ENCODE measurements around the gene IL27RA. TPM values are rescaled to one million over a fixed set of nuclear protein-coding genes. Genes with fewer than 3 reads are reported as not detected.

IL27RA gene
- total and polyA plus RNA-seq, 2 donors (not counting 1 experiment from before 2014, with no cell fraction given): 36.2 to 38.6 TPM

DNA sequence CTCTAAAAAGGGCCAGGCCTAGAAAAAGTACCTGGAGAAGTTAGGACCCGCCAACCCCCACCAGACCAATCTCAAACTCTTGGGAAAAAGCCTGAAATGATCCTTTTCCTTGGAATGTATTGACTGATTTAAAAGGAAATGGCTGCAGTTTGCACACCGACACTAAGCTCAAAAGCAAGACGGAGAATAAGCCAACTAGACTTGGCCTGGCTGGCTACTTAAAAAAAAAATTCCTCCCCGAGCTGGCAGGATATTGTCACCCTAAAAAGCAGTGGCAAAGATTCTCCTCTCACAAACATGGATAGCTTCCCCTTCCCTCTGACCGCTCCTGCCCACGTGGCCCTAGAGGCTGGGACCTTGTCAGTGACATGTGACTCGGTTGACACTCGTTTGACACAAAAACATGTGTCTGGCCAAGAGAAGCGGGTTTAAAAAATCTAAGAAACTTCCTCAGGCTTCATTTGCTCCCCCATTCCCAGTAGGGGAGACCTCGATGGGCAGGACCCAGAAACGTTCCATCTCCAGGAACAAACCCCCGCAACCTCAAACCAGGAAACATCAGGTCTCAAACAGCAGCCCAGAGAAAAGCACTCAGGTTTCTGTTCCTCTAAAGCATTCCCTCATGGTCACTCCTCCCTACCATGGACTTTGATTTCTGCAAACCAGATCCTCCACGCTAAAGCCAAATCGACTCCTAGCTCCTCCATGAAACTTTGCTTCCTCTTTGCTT lies 26.8 kb upstream of the IL27RA start:
- WGBS (ENCODE audit: insufficient coverage): 6% methylated on average over 9 of the region's 14 CpGs
- H3K36me3 ChIP-seq (replicated peaks in 1 of 2; ENCODE audit: control extremely low read depth in 1 of 2, control insufficient read depth in 1 of 2, extremely low read depth in 1 of 2, insufficient read depth in 2 of 2, low read length in 1 of 2): no peaks in the 10 kb centered on the region
- H3K4me1 Mint-ChIP-seq: peaks cover 61% of the 10 kb centered on the region
- H3K27ac Mint-ChIP-seq: peak overlapping the region; percentile 95
- no peak overlapping the region for H2AFZ ChIP-seq (ENCODE audit: insufficient read depth, low read depth, low read length, poor library complexity, severe bottlenecking)
- H3K79me2 ChIP-seq (ENCODE audit: control insufficient read depth, insufficient read depth, low read length): peaks cover 25% of the 10 kb centered on the region
- no peaks in the 10 kb centered on the region for H3K9me3 ChIP-seq (ENCODE audit: control extremely low read depth in 1 of 3, control insufficient read depth in 2 of 3, insufficient read depth in 1 of 3, low read length in 2 of 3)
- H3K9ac ChIP-seq (ENCODE audit: low read length): peak overlapping the region; percentile 100
- H4K20me1 ChIP-seq (ENCODE audit: control insufficient read depth, insufficient read depth, low read length, poor library complexity, severe bottlenecking): no peaks in the 10 kb centered on the region
- H3K4me2 ChIP-seq (replicated peaks; ENCODE audit: low read depth, low read length, poor library complexity, severe bottlenecking): peak overlapping the region; percentile 87
- H3K4me3 ChIP-seq (ENCODE audit: control extremely low read depth in 1 of 5, extremely low read depth in 1 of 5, insufficient read depth in 1 of 5, low read depth in 2 of 5, low read length in 4 of 5): peak overlapping the region in 4 of 5 experiments; percentile 47 to 96 (median 65)
- CTCF ChIA-PET: interaction anchor here (0.6 to 2.0 kb wide), 11 partner anchors 17 to 852 kb away, joined by 3 to 8 read pairs (median 3); partner anchors contain the start of genes ASF1B, DCAF15 and IL27RA
- peak; percentile 81 for DNase-seq
- no peaks in the 10 kb centered on the region for H3K27me3 ChIP-seq (replicated peaks in 1 of 4; ENCODE audit: control extremely low read depth in 1 of 4, control insufficient read depth in 3 of 4, insufficient read depth in 4 of 4, low read length in 3 of 4)
- peak overlapping the region; percentile 99 to 100 for H3K27ac ChIP-seq (ENCODE audit: low read length in 2 of 2)
- no peaks in the 10 kb centered on the region for H3K27me3 Mint-ChIP-seq
- POLR2A ChIA-PET: interaction anchor here (0.7 to 5.0 kb wide), 7 partner anchors 10 to 158 kb away, joined by 3 to 42 read pairs (median 6); partner anchors contain the start of genes DCAF15 and IL27RA
- H3K9me3 Mint-ChIP-seq (ENCODE audit: insufficient read depth): no peaks in the 10 kb centered on the region
- H3K4me3 Mint-ChIP-seq: peak overlapping the region; percentile 90
- peaks cover 56 to 61% of the 10 kb centered on the region in 2 donors for H3K4me1 ChIP-seq (ENCODE audit: control insufficient read depth in 2 of 2, insufficient read depth in 2 of 2, low read length in 2 of 2)
- intact Hi-C loops (cut with micrococcal nuclease): loop anchor here (1.0 to 5.0 kb wide), 3 partner anchors 15 to 902 kb away; partner anchors contain the start of genes ADGRE5 and LYL1
- TF ChIP-seq EZH2 (IDR thresholded peaks at IDR 0.05; ENCODE audit: borderline replicate concordance, insufficient read depth, low read depth, low read length, poor library complexity, severe bottlenecking): no peak
- TF ChIP-seq, protein P1, sequence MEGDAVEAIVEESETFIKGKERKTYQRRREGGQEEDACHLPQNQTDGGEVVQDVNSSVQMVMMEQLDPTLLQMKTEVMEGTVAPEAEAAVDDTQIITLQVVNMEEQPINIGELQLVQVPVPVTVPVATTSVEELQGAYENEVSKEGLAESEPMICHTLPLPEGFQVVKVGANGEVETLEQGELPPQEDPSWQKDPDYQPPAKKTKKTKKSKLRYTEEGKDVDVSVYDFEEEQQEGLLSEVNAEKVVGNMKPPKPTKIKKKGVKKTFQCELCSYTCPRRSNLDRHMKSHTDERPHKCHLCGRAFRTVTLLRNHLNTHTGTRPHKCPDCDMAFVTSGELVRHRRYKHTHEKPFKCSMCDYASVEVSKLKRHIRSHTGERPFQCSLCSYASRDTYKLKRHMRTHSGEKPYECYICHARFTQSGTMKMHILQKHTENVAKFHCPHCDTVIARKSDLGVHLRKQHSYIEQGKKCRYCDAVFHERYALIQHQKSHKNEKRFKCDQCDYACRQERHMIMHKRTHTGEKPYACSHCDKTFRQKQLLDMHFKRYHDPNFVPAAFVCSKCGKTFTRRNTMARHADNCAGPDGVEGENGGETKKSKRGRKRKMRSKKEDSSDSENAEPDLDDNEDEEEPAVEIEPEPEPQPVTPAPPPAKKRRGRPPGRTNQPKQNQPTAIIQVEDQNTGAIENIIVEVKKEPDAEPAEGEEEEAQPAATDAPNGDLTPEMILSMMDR (IDR thresholded peaks at IDR 0.05): no peak
- ATAC-seq (ENCODE audit: low read depth): no peak
